ENCODE data around the gene XCR1. TPM values are rescaled to one million over a fixed set of nuclear protein-coding genes. Genes with fewer than 3 reads are reported as not detected.

XCR1 gene
- total RNA-seq, 1 experiment from 2014 or later: not detected

- TF ChIP-seq FOSL1 (IDR thresholded peaks at IDR 0.05; ENCODE audit: low read depth): no peak
- no peak for TF ChIP-seq ZFX (IDR thresholded peaks at IDR 0.05)
These were observed 31.7 kb upstream of the XCR1 start (continued) for GRCh38 chr3:46058981-46059380.

DNA sequence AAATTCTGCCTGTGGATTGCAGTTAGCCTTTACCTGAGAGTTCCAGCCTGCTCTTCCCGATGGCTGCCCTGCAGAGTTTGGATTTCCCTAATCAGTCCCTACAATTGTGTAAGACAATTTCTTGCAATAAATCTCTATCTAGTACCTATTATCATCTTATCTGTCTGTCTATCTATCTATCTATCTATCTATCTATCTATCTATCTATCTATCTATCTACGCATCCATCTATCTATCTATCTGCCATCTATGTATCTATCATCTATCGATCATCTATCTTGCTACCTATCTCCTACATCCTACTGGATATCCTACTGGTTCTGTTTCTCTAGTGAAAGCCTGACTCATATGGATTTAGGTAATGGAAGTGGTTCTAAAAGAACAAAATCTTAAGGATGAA lies 30.4 kb upstream of the XCR1 start:
- no peaks in the 10 kb centered on the region for H4K20me1 ChIP-seq (ENCODE audit: insufficient read depth)
- H3K27ac ChIP-seq (ENCODE audit: low read depth, low read length): no peak overlapping the region
- H3K36me3 ChIP-seq (ENCODE audit: control insufficient read depth in 1 of 2, insufficient read depth in 2 of 2, low read length in 2 of 2): no peaks in the 10 kb centered on the region
- H3K4me2 ChIP-seq (ENCODE audit: low read length): no peak overlapping the region
- H3K27me3 ChIP-seq (ENCODE audit: insufficient read depth, low read length): peaks cover 26% of the 10 kb centered on the region
- ATAC-seq (no peak), DNase-seq (ENCODE audit: low read depth, low spot score) (no peak)
- BruUV-seq (replicated peaks): no TSS peak
- ChIA-PET POLR2A (no interaction called here), CTCF (no interaction called here), RAD21 (ENCODE audit: low non-redundant PET in 1 of 2, low total read pairs in 2 of 2, uncharacterized antibody in 2 of 2, unreplicated experiment in 2 of 2) (no interaction called here)
- TF ChIP-seq, protein P1, sequence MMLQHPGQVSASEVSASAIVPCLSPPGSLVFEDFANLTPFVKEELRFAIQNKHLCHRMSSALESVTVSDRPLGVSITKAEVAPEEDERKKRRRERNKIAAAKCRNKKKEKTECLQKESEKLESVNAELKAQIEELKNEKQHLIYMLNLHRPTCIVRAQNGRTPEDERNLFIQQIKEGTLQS (IDR thresholded peaks at IDR 0.05): no peak
- TF ChIP-seq, protein P2, sequence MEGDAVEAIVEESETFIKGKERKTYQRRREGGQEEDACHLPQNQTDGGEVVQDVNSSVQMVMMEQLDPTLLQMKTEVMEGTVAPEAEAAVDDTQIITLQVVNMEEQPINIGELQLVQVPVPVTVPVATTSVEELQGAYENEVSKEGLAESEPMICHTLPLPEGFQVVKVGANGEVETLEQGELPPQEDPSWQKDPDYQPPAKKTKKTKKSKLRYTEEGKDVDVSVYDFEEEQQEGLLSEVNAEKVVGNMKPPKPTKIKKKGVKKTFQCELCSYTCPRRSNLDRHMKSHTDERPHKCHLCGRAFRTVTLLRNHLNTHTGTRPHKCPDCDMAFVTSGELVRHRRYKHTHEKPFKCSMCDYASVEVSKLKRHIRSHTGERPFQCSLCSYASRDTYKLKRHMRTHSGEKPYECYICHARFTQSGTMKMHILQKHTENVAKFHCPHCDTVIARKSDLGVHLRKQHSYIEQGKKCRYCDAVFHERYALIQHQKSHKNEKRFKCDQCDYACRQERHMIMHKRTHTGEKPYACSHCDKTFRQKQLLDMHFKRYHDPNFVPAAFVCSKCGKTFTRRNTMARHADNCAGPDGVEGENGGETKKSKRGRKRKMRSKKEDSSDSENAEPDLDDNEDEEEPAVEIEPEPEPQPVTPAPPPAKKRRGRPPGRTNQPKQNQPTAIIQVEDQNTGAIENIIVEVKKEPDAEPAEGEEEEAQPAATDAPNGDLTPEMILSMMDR (IDR thresholded peaks at IDR 0.05 in 2 of 3, conservative IDR thresholded peaks at IDR 0.05 in 1 of 3; ENCODE audit: borderline replicate concordance in 1 of 3, insufficient read depth in 1 of 3, low read depth in 2 of 3, low read length in 2 of 3): no peak
- TF ChIP-seq, protein P3, sequence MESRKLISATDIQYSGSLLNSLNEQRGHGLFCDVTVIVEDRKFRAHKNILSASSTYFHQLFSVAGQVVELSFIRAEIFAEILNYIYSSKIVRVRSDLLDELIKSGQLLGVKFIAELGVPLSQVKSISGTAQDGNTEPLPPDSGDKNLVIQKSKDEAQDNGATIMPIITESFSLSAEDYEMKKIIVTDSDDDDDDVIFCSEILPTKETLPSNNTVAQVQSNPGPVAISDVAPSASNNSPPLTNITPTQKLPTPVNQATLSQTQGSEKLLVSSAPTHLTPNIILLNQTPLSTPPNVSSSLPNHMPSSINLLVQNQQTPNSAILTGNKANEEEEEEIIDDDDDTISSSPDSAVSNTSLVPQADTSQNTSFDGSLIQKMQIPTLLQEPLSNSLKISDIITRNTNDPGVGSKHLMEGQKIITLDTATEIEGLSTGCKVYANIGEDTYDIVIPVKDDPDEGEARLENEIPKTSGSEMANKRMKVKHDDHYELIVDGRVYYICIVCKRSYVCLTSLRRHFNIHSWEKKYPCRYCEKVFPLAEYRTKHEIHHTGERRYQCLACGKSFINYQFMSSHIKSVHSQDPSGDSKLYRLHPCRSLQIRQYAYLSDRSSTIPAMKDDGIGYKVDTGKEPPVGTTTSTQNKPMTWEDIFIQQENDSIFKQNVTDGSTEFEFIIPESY (IDR thresholded peaks at IDR 0.05; ENCODE audit: extremely low read depth, insufficient replicate concordance, low read length): no peak
- no peak for TF ChIP-seq SRF (IDR thresholded peaks at IDR 0.05; ENCODE audit: low read depth)
- TF ChIP-seq CBX3 (IDR thresholded peaks at IDR 0.05; ENCODE audit: low read depth): no peak
- TF ChIP-seq EZH2phosphoT487 (IDR thresholded peaks at IDR 0.05; ENCODE audit: borderline replicate concordance): no peak
- TF ChIP-seq, protein P4, sequence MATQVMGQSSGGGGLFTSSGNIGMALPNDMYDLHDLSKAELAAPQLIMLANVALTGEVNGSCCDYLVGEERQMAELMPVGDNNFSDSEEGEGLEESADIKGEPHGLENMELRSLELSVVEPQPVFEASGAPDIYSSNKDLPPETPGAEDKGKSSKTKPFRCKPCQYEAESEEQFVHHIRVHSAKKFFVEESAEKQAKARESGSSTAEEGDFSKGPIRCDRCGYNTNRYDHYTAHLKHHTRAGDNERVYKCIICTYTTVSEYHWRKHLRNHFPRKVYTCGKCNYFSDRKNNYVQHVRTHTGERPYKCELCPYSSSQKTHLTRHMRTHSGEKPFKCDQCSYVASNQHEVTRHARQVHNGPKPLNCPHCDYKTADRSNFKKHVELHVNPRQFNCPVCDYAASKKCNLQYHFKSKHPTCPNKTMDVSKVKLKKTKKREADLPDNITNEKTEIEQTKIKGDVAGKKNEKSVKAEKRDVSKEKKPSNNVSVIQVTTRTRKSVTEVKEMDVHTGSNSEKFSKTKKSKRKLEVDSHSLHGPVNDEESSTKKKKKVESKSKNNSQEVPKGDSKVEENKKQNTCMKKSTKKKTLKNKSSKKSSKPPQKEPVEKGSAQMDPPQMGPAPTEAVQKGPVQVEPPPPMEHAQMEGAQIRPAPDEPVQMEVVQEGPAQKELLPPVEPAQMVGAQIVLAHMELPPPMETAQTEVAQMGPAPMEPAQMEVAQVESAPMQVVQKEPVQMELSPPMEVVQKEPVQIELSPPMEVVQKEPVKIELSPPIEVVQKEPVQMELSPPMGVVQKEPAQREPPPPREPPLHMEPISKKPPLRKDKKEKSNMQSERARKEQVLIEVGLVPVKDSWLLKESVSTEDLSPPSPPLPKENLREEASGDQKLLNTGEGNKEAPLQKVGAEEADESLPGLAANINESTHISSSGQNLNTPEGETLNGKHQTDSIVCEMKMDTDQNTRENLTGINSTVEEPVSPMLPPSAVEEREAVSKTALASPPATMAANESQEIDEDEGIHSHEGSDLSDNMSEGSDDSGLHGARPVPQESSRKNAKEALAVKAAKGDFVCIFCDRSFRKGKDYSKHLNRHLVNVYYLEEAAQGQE (IDR thresholded peaks at IDR 0.05; ENCODE audit: low read depth): no peak
- no peaks in the 10 kb centered on the region for H3K4me1 ChIP-seq (ENCODE audit: control insufficient read depth in 1 of 2, insufficient read depth in 2 of 2, low read length in 2 of 2)
- no peak overlapping the region for H2AFZ ChIP-seq (ENCODE audit: low read depth, low read length, poor library complexity, severe bottlenecking)
- H3K9me3 ChIP-seq (ENCODE audit: control insufficient read depth in 1 of 2, insufficient read depth in 1 of 2, low read depth in 1 of 2, low read length in 2 of 2): no peaks in the 10 kb centered on the region
- no peaks in the 10 kb centered on the region for H3K79me2 ChIP-seq (ENCODE audit: insufficient read depth, low read length)
- intact Hi-C loops (cut with micrococcal nuclease): no loop called here
- H3K9ac ChIP-seq (ENCODE audit: low read length): no peak overlapping the region
- no peaks in the 10 kb centered on the region for H3K9me2 ChIP-seq (ENCODE audit: insufficient read depth)
- no peak overlapping the region for H3K4me3 ChIP-seq (replicated peaks in 1 of 2; ENCODE audit: low read depth in 1 of 2, low read length in 2 of 2)

Measured in HCT116 (cell line).